K562 (cell line): ENCODE measurements around the gene USP2. TPM values are rescaled to one million over a fixed set of nuclear protein-coding genes. Genes with fewer than 3 reads are reported as not detected.

Source experiments
- ATAC-seq: fragments of 200-7000 bp; cut with Tn5 transposase; 3 replicates; pipeline ENCODE4 v1.9.1; 2020; ENCODE audit warnings: moderate library complexity
- BruUV-seq: library from RNA; stranded (reverse); fragments of 400-500 nt; replicated peaks from 2 replicates; lab custom pipeline; 2021; lab: Mats Ljungman, UMichigan
- CTCF ChIA-PET: fragments of 300-600 bp; formaldehyde crosslinking; extraction: SDS; loops from one replicate; lab custom pipeline; 2021; ENCODE audit warnings: low intra/inter-chr PET ratio; lab: Yijun Ruan, JAX
- POLR2A ChIA-PET: fragments of 300-600, 350-650 bp; sonication (Branson Sonifier 250); formaldehyde crosslinking; extraction: SDS; loops from one replicate; lab custom pipeline; 2021; ENCODE audit warnings: antibody characterized with exemption, inconsistent platforms; lab: Yijun Ruan, JAX
- DNase-seq, 4 experiments: peaks; one replicate each; pipeline versions ENCODE4 v3.0.0 to v3.0.0-alpha.2; 2011 to 2018; ENCODE audit warnings: low spot score in 3 of 4, mixed read lengths in 3 of 4; ENCODE audit errors: extremely low read depth in 1 of 4
- FAIRE-seq: peaks from 2 replicates; lab custom pipeline; 2011; peaks lifted over from hg19 to GRCh38; lab: Jason Lieb, UNC
- H2AFZ ChIP-seq: 2 replicates; pipeline ENCODE4 v1.6.0; 2011; ENCODE audit warnings: low read depth, low read length, control low read depth, inconsistent platforms
- H3K27ac ChIP-seq: fragments of 200-600 bp; 3 replicates; pipeline ENCODE4 v1.8.0; 2011; ENCODE audit warnings: low read depth, mild to moderate bottlenecking, control low read depth, inconsistent platforms, low read length, moderate library complexity, mixed read lengths; ENCODE audit errors: extremely low read depth
- H3K27me3 ChIP-seq, 2 experiments: fragments of 300-600 bp in 1 of 2; 2 replicates in 1 of 2; 3 replicates in 1 of 2; pipeline versions ENCODE4 v1.6.0 to v1.8.0; 2011; ENCODE audit warnings: inconsistent platforms in 2 of 2, low read length in 2 of 2, mild to moderate bottlenecking in 1 of 2, mixed read lengths in 1 of 2, moderate library complexity in 1 of 2; ENCODE audit not compliant: control insufficient read depth in 2 of 2, insufficient read depth in 2 of 2
- H3K36me3 ChIP-seq: fragments of 300-600 bp; 3 replicates; pipeline ENCODE4 v1.8.0; 2011; ENCODE audit warnings: mild to moderate bottlenecking, low read length, inconsistent platforms; ENCODE audit not compliant: control insufficient read depth, insufficient read depth
- H3K4me1 ChIP-seq, 2 experiments: fragments of 200-600 bp in 1 of 2; replicated peaks in 1 of 2; 2 replicates in 1 of 2; 3 replicates in 1 of 2; pipeline versions ENCODE4 v1.5.1 to v1.8.0; 2011; ENCODE audit warnings: inconsistent platforms in 2 of 2, low read length in 2 of 2, mild to moderate bottlenecking in 1 of 2, mixed read lengths in 1 of 2, moderate library complexity in 1 of 2; ENCODE audit not compliant: control insufficient read depth in 2 of 2, insufficient read depth in 2 of 2
- H3K4me2 ChIP-seq: 2 replicates; pipeline ENCODE4 v1.6.1; 2011; ENCODE audit warnings: low read length, control low read depth, inconsistent platforms, mixed read lengths; ENCODE audit not compliant: insufficient read depth
- H3K4me3 ChIP-seq: fragments of 200-600 bp; sonication (generic), shearing (Covaris generic); 2 replicates; pipeline ENCODE4 v1.5.1; 2016; ENCODE audit warnings: control low read depth, inconsistent platforms
- H3K79me2 ChIP-seq: fragments of 200-600 bp; 3 replicates; pipeline ENCODE4 v1.8.0; 2011; ENCODE audit warnings: low read length, inconsistent platforms; ENCODE audit not compliant: control insufficient read depth, insufficient read depth
- H3K9ac ChIP-seq, 2 experiments: 2 replicates each; pipeline versions ENCODE4 v1.6.0 to v1.6.1; 2011; ENCODE audit warnings: low read depth in 2 of 2, low read length in 2 of 2, control low read depth in 1 of 2, inconsistent platforms in 1 of 2, mild to moderate bottlenecking in 1 of 2, mixed read lengths in 1 of 2; ENCODE audit not compliant: insufficient read depth in 1 of 2
- H3K9me1 ChIP-seq: one replicate; pipeline ENCODE4 v1.6.0; 2011; ENCODE audit warnings: inconsistent platforms, mild to moderate bottlenecking, low read length, moderate library complexity; ENCODE audit not compliant: control insufficient read depth, insufficient read depth
- H3K9me3 ChIP-seq: replicated peaks from 2 replicates; pipeline ENCODE4 v1.5.1; 2011; ENCODE audit warnings: low read depth, low read length, inconsistent platforms; ENCODE audit not compliant: control insufficient read depth, insufficient read depth
- H4K20me1 ChIP-seq: replicated peaks from 2 replicates; pipeline ENCODE4 v1.6.1; 2011; ENCODE audit warnings: low read length, inconsistent platforms, mixed read lengths; ENCODE audit not compliant: control insufficient read depth, insufficient read depth
- CTBP1 ChIP-seq: fragments of 450-650 bp; IDR thresholded peaks from 2 replicates; pipeline ENCODE4 v1.6.1; 2016; ENCODE audit warnings: borderline replicate concordance
- ETS1 ChIP-seq: conservative IDR thresholded peaks from 2 replicates; pipeline ENCODE4 v1.6.1; 2011; ENCODE audit warnings: low read depth, mild to moderate bottlenecking, low read length; ENCODE audit not compliant: control insufficient read depth
- FOXO4 ChIP-seq: fragments of 450-650 bp; formaldehyde crosslinking; IDR thresholded peaks from 2 replicates; pipeline ENCODE4 v1.4.0; 2020; ENCODE audit warnings: mild to moderate bottlenecking, moderate library complexity
- MYBL2 ChIP-seq, 2 experiments: fragments of 450-650 bp in 1 of 2; sonication (generic) in 1 of 2; formaldehyde crosslinking in 1 of 2; IDR thresholded peaks; 2 replicates each; pipeline versions ENCODE4 v1.6.1 to v1.8.1; 2017 to 2022; ENCODE audit warnings: borderline replicate concordance in 1 of 2, inconsistent platforms in 1 of 2, low read depth in 1 of 2, mild to moderate bottlenecking in 1 of 2, missing genetic modification reagents in 1 of 2, moderate library complexity in 1 of 2
- REST ChIP-seq, 2 experiments: fragments of 450-650 bp; formaldehyde crosslinking in 1 of 2; IDR thresholded peaks; 2 replicates each; pipeline versions ENCODE4 v1.4.0 to v1.6.1; 2014 to 2020; ENCODE audit warnings: mild to moderate bottlenecking in 2 of 2, borderline replicate concordance in 1 of 2, low read depth in 1 of 2
- XRCC3 ChIP-seq: fragments of 450-650 bp; IDR thresholded peaks from 2 replicates; pipeline ENCODE4 v1.6.1; 2017; ENCODE audit warnings: mild to moderate bottlenecking, moderate library complexity
- ZKSCAN1 ChIP-seq: fragments of 150-350 bp; IDR thresholded peaks from 2 replicates; pipeline ENCODE4 v1.6.1; 2016; ENCODE audit warnings: low read depth, low read length
- ZNF239 ChIP-seq: fragments of 250-450 bp; sonication (Bioruptor Pico); IDR thresholded peaks from 2 replicates; pipeline ENCODE4 v1.4.0; 2020; ENCODE audit warnings: mild to moderate bottlenecking
- ZNF354B ChIP-seq: fragments of 250-450 bp; sonication (Bioruptor Pico); IDR thresholded peaks from 2 replicates; pipeline ENCODE4 v1.4.0; 2020
- ZNF79 ChIP-seq: fragments of 250-450 bp; sonication (Bioruptor Pico); IDR thresholded peaks from 2 replicates; pipeline ENCODE4 v1.4.0; 2020; ENCODE audit warnings: low read depth, mild to moderate bottlenecking, moderate library complexity
- WGBS: fragments of 100-300 bp; shearing (Covaris generic); methylation state at CpG from one replicate; pipeline ENCODE4 v1.1.6; 2016; ENCODE audit warnings: low coverage, mixed read lengths; ENCODE audit not compliant: insufficient coverage; ENCODE audit errors: missing lambda C conversion rate; 5-methylcytosine and 5-hydroxymethylcytosine counted together
- in situ Hi-C: fragments of 300-500 bp; cut with MboI; formaldehyde crosslinking; loops from 4 replicates; pipeline ENCODE4 v1.15.0; 2018; ENCODE audit warnings: inconsistent platforms, mixed read lengths
- intact Hi-C: fragments of 100-400 bp; cut with micrococcal nuclease; formaldehyde crosslinking; loops from 2 replicates; pipeline ENCODE4 v1.14.2; 2022
- polyA plus RNA-seq, 8 experiments: library from polyadenylated mRNA; depleted of rRNA in 4 of 8; stranded (reverse) in 5 of 8; unstranded in 3 of 8; fragments of >200 nt; fragmentation: Nextera tagmentation in 2 of 8; fragmentation: Illumina TruSeq in 1 of 8; extraction: Ambion mirVana in 2 of 8; extraction: Trizol in 1 of 8; gene quantifications; 2 replicates each; pipeline versions ENCODE4 v1.2.1 to v1.2.3, GENCODE V29; 2011 to 2014; ENCODE audit warnings: inconsistent platforms in 1 of 8, missing spikeins in 1 of 8
- total RNA-seq, 7 experiments: library from RNA; depleted of rRNA in 6 of 7; stranded (reverse); fragments of >200 nt in 6 of 7; fragmentation: Illumina TruSeq in 2 of 7; extraction: Trizol in 2 of 7; gene quantifications; 2 replicates each; pipeline versions ENCODE4 v1.2.1 to v1.2.3, GENCODE V29; 2011 to 2021; ENCODE audit warnings: low replicate concordance in 1 of 7

Gene USP2
- total and polyA plus RNA-seq, 9 of the 15 experiments (the other 6 are each of a cell fraction or from before 2014, with no cell fraction given): 2.8 to 16.9 (median 3.9) TPM

GRCh38 chr11:119347940-119348605 lies 33.4 kb downstream of the USP2 start:
- H3K79me2 ChIP-seq: no peaks in the 10 kb centered on the region
- H3K27me3 ChIP-seq: peaks cover 0 to 10% of the 10 kb centered on the region in 2 experiments; a peak in 3 of 5 replicates
- peaks cover 4 to 7% of the 10 kb centered on the region in 2 experiments; a peak in 4 of 5 replicates for H3K4me1 ChIP-seq
- peak; percentile 67 for ATAC-seq
- no peaks in the 10 kb centered on the region for H3K36me3 ChIP-seq
- no peak overlapping the region for H3K4me3 ChIP-seq
- peak overlapping the region in 1 of 2 experiments; percentile 70; a peak in 1 of 4 replicates for H3K9ac ChIP-seq
- no peak for FAIRE-seq
- no TSS peak for BruUV-seq
- DNase-seq: peak in 1 of 4 experiments; percentile 30
- WGBS: 17% methylated on average over 16 of the region's 16 CpGs
- no peaks in the 10 kb centered on the region for H3K9me1 ChIP-seq
- POLR2A ChIA-PET: interaction anchor here (0.7 to 2.0 kb wide), 7 partner anchors 8 to 608 kb away, joined by 3 to 14 read pairs (median 5); no protein-coding TSS in a partner anchor
- no peaks in the 10 kb centered on the region for H3K9me3 ChIP-seq
- H3K27ac ChIP-seq: no peak overlapping the region
- intact Hi-C loops (no loop called here), in situ Hi-C loops (no loop called here)
- CTCF ChIA-PET: no interaction called here
- H4K20me1 ChIP-seq: no peaks in the 10 kb centered on the region; the same call in 1 of the 2 replicates
- H3K4me2 ChIP-seq: no peak overlapping the region
- peak overlapping the region; percentile 70 for H2AFZ ChIP-seq
- TF ChIP-seq ZKSCAN1: peak; percentile 81; the same call in 1 of the 2 replicates
- no peak for TF ChIP-seq ZNF79 (CRISPR knock-in tag)
- TF ChIP-seq ETS1: no peak
- no peak for TF ChIP-seq ZNF239
- TF ChIP-seq MYBL2 (IDR thresholded peaks at IDR 0.05; ENCODE audit: low read depth): no peak
- TF ChIP-seq MYBL2 (CRISPR knock-in tag; IDR thresholded peaks at IDR 0.05; ENCODE audit: borderline replicate concordance): no peak
- no peak for TF ChIP-seq ZNF354B (CRISPR knock-in tag)
- TF ChIP-seq REST (IDR thresholded peaks at IDR 0.05; ENCODE audit: borderline replicate concordance): peak; percentile 28; the same call in 1 of the 2 replicates
- no peak for TF ChIP-seq REST (CRISPR knock-in tag; IDR thresholded peaks at IDR 0.05; ENCODE audit: low read depth)
- no peak for TF ChIP-seq FOXO4 (CRISPR knock-in tag)
- no peak for TF ChIP-seq XRCC3
- TF ChIP-seq CTBP1: 0 out of 2 replicates have a peak, but pooled peaks have one; percentile 19
